22Rv1 (cell line): ENCODE data around the gene STAT1.

Experiments used
- H3K27ac ChIP-seq: fragments of 450-650 bp; 2 replicates; pipeline ENCODE4 v1.5.1; 2017
- ZFX ChIP-seq: fragments of 450-650 bp; IDR thresholded peaks from 2 replicates; pipeline ENCODE4 v1.6.1; 2017; ENCODE audit warnings: antibody characterized with exemption, borderline replicate concordance
- TF ChIP-seq, protein P1 (sequence below): fragments of 450-650 bp; IDR thresholded peaks from 2 replicates; pipeline ENCODE4 v1.5.1; 2017; ENCODE audit warnings: mild to moderate bottlenecking

STAT1 gene

DNA sequence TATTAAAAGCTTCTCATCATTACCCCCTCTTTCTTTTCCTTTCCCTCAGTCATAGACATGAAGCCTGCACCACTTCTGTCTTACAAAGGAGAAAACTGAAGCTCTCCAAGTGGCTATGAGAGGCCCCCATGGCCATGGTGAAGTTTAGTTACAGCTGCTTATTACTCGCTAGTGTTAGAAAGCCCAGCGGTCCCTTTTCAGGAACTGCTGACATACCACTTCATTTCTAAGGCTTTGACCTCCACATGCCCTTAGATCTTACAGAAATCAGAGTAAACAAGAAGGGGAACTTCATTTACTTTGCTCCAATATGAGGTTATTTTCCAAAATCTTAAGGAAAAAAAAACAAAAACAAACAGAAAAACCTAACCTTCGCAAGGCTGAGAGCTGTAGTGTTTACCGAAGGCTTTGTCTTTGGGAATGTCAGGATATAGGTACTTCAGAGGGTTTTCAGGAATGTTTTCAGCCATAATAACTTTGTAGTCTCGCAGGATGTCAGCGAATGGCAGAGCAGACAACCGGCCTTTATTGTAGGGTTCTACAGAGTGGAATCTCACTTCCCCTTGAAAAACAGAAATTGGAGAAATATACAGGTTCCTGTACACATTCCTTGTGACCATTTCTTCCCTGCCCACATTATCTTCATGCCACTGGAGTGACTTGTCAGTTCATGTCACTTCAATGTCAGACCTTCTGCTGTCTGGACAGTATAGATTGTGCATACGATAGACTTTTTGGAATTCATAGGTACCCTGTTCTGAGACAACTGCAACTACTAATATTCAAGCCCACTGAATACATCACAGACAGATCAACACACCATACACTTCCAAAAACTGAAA is 18.8 kb upstream of the STAT1 start:
- no peak overlapping the region for H3K27ac ChIP-seq
- TF ChIP-seq, protein P1, sequence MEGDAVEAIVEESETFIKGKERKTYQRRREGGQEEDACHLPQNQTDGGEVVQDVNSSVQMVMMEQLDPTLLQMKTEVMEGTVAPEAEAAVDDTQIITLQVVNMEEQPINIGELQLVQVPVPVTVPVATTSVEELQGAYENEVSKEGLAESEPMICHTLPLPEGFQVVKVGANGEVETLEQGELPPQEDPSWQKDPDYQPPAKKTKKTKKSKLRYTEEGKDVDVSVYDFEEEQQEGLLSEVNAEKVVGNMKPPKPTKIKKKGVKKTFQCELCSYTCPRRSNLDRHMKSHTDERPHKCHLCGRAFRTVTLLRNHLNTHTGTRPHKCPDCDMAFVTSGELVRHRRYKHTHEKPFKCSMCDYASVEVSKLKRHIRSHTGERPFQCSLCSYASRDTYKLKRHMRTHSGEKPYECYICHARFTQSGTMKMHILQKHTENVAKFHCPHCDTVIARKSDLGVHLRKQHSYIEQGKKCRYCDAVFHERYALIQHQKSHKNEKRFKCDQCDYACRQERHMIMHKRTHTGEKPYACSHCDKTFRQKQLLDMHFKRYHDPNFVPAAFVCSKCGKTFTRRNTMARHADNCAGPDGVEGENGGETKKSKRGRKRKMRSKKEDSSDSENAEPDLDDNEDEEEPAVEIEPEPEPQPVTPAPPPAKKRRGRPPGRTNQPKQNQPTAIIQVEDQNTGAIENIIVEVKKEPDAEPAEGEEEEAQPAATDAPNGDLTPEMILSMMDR = no peak
- TF ChIP-seq ZFX = no peak

DNA sequence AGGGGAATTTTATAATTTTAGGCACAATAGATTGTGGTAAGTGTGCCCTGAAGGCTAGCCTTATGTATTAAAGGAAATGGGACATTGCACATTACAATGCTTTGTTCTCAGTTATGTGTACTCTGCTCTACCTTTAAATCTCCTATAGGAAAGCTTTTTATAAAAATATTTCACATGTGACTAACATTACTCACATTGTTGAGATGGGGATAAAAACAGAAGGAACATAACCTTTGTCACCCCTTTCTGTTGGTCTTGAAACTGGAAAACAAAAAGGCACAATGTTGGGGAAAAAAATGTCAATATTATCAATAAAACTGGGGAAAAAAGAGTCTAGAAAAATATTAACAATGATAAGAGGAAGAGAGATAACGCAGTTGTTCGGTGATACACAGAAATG is 17.3 kb upstream of the STAT1 start:
- H3K27ac ChIP-seq = no peak overlapping the region
- TF ChIP-seq, protein P1 = no peak
- no peak for TF ChIP-seq ZFX

DNA sequence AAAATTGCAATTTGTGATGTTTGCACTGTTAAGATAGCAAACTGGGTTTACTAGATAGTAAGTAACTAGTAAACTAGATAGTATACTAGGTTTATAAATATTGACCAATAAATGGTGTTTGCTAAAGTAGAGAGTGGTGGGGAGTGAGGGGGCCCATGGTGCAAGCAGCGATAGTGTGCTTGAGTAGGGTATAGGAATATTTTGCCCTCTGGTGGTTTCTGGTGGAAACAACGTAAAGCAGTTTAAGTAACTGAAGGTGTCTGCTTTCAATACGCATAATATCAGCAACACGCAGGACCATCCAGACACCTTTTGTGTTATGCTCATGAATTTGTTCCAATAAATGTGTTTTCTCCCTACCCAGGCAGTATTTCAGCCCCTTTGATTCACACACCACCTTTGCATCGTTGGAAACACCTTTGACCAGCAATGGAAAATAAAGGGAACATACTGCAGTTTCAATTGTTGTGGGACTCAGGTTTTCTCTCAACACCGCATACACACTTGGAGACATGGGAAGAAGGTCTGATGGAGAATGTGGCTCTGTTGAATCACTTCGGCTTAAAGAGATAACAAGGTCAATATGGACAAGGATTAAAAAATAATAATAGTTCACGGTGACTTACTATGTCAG is 16.7 kb upstream of the STAT1 start:
- TF ChIP-seq, protein P1 = peak; percentile 82
- no peak for TF ChIP-seq ZFX
- H3K27ac ChIP-seq = no peak overlapping the region

DNA sequence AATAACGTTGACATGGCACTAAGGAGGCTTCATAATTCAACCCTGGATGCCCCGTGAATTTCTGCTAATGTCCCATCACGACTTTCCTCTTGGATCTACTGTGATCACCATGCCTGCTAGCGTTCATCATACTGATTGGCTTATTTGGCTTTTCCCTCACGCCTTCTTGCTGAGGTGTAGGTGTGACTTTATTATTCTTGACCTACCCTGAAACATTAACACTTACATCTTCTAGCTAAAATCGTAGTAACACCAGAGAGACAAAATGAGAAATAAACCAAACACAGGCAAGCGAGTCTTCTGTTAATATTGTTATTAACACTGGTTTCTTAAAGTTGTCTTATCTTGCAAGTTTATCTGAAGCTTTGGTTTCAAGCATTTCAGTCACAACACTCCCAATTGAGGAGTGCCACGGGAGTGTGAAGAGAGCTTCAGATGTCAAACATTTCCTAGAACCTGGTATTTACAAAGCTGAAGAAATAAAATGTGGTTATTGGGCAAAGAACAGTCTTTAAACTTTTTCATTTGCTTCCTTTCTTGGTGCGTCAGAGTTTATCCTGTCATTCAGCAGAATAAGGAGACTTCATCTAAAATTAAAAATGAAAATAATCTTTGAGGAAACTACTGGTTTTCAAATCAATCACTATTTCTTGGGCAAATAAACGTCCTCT is 15.4 kb upstream of the STAT1 start:
- H3K27ac ChIP-seq = no peak overlapping the region
- TF ChIP-seq, protein P1 = no peak

DNA sequence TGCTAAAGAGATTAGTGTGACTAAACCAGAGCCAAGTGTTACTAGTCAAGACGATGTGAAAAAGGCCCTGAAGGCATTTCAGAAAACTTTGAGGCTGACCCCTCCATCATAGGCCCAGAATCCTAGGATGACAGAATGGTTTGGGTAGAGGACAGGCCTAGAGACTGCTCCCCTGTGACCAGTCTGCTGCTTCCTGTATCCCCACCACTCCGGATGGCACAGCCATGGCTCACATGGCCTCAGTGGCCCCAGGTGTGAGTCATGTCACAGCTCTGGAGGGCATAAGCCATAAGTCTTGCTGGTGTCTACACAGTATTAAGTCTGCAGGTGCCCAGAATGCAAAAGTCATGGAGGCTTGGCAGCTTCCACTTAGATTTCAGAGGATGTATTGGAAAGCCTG is 12.4 kb upstream of the STAT1 start:
- H3K27ac ChIP-seq = no peak overlapping the region
- TF ChIP-seq, protein P1 = no peak
- TF ChIP-seq ZFX = no peak

DNA sequence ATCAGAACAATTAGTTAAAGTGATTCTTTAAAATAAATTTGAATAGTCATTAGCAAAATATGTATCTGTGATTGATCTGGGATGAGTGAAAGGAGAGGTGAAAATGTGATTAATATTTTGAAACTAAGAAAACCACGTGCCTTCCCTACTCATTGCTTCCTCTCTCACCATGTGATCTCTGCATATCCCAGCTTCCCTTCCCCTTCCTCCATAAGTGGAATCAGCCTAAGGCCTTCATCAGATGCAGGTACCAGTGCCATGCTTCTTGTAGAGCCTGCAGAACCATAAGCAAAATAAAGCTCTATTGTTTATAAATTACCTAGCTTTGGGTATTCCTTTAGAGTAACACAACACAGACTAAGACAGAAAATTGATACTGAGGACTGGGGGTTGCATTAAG is 11.2 kb upstream of the STAT1 start:
- TF ChIP-seq ZFX = no peak
- TF ChIP-seq, protein P1 = no peak
- H3K27ac ChIP-seq = no peak overlapping the region
